GM19438 (cell line): Measurements from ENCODE around the gene NCEH1.
"Not testable (repeated sequence)": the region's sequence is repeated elsewhere in the genome, so short reads cannot be mapped to it uniquely, and the experiment has no call there.

Source experiments
- ATAC-seq: cut with Tn5 transposase; IDR thresholded peaks from one replicate; pipeline ENCODE4 v1.9.1; 2021; ENCODE audit warnings: low read depth; ENCODE audit not compliant: unreplicated experiment

Gene NCEH1

DNA sequence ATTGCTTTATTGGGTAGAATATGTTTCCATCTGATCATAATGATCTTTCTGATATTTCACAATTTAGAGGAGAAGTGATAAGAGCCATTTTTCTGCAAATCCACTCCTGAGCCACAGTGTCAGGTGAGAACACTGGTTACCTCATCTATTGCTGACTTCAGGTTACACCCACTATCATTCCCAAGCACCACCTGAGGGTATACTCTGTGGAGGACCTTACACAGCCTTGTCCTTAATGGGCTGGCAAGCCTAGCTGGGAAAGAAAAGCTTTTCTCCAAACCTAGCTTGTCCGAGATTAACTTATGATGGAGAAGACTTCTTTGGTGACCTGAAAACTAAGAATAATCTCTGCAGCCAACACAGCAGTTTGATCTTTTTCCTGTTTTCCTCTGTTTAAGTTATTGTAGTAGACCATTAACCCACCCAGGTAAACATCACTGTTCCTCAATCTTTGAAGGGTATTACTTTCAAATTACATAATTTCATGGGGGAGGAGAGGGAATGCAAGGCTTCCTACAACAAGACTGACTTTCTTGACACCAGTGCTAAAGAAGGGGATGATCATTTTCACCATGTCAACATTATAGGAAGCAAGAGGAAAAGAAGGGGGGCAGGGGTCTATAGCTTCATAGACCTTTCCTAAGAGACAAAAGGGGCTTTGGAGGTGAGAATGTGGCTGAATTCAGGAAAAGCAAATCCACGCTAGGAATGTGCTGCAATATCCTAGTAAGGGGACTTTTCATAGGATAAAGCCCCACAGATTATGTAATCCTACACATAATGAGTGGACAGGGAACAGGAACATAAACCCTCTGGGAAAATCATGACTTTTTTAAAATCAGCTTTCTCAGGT, 1.7 kb downstream of the NCEH1 start:
- ATAC-seq: no peak

DNA sequence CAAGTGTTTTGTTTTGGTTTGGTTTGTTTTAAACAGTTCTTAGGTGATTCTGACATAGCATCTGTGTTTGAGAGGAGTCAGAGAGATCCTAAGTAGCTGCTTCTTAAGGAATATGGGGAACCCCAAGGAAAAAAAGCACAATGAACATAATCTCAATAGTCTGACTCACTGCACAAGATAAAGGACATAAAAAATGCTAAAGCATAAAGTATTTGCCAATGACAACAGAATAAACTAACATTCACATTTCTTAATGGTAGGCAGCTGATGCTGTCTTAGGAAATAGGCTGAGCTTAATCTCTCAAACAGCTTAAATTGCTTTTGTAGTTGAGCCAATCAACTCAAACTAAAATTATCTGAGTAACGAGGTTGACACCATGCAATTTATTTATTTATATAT, 2.9 kb downstream of the NCEH1 start:
- no peak for ATAC-seq

DNA sequence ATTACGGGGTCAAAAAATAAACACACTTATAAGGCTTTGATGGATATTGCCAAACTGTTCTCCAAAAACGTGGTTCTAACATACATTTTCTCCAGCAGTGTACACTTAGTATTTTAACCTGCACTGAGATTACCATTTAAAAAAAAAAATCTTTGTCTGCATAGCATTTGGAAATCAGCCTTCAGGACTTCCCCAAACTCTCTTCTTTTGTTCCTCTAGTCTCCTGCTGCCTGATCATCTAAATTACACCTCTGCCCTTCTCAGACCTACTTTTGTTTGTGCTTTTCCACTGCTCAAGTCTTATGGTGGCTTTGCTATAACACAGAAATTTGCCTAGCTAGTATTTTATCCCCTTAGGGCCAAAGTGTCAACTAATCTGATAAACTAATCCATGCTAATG, 3.8 kb downstream of the NCEH1 start:
- ATAC-seq: no peak

DNA sequence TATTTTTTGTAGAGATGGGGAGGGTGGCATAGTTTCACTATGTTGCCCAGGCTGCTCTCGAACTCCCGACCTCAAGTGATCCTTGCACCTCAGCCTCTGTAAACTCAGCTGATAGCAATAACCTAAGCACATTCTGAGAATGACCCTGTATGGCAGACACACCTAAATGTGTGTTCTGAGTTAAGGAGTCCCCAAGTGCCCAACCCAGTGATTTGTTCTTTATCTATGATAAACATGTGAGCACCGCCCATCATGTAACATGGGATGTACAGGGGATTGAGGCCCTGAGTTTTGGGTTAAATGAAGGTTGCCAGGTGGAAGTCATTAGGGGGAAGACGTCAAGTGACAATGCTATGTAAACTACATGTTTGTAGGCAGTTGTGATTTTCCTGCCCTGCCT, 5.7 kb downstream of the NCEH1 start:
- ATAC-seq: no peak

DNA sequence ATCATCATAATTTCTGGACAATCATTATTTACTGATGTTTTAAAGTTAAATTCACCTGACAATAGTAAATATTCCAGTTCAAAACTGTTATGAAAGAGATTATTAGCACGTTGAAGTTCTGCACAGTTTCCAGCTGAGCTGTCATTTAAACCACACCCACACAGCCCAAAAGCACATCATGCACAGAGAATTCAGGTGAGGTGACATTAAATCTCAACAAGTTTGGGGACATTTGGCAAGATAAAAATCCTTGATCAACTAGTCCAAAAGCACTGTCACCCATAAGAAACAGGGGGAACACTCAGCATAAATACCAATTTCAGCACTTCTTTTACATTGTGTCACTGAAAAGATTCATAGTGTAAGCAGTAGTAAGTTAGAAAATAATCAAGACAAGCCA, 6.9 kb downstream of the NCEH1 start:
- no peak for ATAC-seq

DNA sequence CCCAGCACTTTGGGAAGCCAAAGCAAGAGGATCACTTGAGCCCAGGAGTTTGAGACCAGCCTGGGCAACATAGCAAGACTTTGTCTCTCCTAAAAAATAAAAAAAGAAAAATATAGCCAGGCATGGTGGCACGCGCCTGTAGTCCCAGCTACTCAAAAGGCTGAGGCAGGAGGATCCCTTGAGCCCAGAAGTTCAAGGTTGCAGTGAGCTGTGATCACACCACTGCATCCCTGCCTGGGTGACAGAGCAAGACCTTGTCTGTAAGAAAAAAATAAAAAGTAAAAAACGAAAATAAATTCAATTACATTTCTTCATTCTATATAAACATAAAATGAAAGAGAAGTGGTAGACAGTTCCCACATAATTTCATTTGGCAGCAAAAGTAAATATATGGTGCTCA, 8.1 kb downstream of the NCEH1 start:
- not testable (repeated sequence) for ATAC-seq

DNA sequence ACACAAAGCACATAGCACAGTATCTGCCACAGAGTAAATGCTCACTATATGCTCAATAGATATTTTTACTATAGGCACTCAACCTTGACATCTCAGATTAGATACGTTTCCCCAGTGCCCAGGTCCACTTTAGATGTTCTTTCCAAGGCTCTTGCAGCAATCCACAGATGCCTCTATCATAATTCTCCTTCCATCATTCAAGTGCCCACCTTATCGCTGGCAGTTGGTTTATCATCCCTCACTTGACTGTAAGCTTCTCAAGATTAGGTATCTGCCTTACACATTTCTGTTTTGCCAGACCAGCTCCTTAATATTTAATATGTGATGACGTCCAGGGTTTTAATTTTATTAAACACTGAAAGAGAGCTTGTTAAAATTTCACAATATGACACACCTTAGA, 8.6 kb downstream of the NCEH1 start:
- ATAC-seq: no peak

DNA sequence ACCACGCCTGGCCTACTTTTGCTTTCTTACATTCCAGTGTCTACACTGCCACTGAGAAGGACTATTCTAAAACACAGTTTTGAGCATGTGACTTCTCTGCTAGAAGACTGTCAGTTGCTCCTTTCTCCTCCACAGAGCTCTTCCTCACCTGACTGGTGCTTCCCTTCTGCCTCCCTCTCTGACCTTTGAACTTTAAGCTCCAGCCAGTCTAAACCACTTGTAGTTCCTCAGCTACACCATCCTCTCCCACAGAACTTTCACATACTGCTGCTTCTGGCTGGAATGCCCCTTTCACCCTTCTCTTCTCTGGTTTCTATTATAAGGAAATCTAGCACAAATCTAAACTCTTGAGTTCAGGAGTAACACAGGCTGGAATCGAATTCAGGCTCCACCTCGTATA, 9.1 kb downstream of the NCEH1 start:
- ATAC-seq: no peak

DNA sequence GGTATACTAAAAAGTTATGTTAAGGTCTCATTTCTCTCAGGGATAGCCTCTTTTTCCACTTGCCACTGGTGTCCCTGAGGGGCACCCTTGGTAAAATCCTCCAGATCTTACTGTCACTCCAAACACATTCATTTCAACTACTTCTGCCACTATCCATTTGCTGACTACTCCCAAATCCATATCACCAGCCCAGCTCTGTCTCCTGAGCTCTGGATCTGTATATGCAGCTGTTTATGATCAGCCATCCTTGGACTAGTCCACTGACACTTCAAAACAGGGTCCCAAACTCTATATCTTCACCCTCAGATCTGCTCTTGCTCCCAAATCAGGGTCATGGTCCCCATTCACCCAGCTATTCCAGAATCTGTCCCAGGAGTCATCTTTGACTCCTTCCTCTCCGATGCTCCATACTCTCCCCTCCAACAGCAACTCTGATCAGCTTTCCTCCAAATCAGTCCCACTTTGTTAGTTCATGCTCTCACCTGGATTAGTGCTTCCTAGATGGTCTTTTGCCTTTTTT, 9.9 kb downstream of the NCEH1 start:
- no peak for ATAC-seq

DNA sequence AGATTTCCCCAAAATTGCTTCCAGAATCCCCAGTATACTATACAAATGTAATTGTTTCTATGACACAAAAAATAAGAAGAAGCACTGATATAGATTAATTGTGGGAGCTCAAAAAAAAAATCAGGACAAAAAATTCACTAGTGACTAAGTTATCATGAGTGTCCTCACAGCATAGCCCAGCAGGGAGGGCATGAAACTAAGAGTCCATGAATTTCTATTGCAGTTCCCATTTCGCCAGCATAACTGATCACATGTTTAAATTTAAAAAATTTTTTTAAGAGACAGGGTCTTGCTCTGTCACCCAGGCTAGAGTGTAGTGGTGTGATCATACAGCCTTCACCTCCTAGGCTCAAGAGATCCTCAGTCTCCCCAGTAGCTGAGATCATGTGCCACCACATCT, 10.6 kb downstream of the NCEH1 start:
- ATAC-seq: no peak

DNA sequence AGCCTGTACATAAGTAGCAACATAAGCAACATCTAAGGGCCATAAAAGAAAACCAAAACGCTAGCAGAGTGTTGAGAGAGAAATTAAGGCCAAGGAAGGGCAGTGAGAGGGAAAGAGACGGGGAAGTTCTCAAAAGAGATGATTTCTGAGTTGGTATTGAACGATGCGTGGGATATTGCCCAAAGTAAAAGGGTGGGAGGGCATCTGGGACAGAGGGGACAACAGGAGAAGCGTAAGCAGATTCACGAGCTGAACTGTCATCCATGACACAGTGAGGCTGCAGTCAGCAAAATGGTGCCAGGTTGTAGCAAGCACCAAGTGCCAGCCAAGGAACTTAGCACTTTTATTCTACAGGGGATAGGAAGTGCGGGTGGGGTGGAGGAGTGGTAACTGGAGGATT, 11.8 kb downstream of the NCEH1 start:
- ATAC-seq: no peak

DNA sequence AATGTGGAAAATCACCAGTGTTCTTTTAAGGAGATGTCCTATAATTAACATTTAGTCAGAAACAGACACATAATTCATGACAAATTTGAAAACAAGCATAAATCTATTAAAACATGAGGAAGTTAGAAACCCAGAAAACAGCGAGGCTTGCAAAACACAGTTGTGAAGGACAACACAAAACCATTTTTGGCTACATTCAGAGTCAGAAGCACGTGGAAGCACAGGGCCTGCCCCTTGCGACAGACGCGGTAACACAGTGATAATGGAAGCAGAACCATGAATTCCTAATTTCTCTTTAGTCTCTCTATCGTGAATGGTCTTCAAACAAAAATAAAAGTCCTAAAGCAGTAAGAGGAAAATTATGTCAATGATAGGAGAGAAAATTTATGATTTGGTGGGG, 12.2 kb downstream of the NCEH1 start:
- no peak for ATAC-seq

DNA sequence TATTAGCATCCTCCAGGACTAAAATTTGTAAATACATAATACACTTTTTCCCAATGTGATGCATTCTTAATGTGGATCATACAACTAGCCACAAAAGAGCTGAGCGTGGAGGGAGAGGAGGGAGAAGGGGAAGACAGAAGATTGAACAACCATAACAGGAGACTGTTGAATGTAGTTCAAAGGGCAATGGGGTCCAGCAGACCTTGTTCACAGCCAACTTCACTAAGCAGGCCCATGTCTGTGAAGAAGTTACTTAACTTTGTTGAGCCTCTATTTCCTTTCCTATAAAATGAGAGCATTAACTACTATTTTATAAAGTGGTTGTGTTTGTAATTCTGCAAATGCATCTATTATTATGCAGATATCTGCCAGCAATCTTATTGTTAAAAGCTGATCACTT, 13.3 kb downstream of the NCEH1 start:
- ATAC-seq: no peak

DNA sequence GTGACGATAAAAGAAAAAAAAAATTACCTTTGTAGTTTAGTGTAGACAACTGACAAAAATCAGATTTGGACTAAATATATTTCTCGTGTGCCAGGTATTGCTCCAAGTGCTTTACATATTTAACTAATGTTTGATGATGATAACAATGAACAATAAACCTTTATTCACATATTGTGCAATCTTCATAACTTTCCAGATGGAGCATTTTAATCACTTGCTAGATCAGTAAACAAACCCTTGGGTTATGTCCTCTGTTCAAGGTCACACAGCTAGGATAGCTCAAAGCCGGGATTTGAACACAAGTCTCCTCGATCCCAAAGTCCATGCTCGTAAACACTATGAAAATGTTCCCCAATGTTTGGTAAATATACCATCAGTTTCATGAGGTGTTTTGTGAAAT, 14.5 kb downstream of the NCEH1 start:
- no peak for ATAC-seq

DNA sequence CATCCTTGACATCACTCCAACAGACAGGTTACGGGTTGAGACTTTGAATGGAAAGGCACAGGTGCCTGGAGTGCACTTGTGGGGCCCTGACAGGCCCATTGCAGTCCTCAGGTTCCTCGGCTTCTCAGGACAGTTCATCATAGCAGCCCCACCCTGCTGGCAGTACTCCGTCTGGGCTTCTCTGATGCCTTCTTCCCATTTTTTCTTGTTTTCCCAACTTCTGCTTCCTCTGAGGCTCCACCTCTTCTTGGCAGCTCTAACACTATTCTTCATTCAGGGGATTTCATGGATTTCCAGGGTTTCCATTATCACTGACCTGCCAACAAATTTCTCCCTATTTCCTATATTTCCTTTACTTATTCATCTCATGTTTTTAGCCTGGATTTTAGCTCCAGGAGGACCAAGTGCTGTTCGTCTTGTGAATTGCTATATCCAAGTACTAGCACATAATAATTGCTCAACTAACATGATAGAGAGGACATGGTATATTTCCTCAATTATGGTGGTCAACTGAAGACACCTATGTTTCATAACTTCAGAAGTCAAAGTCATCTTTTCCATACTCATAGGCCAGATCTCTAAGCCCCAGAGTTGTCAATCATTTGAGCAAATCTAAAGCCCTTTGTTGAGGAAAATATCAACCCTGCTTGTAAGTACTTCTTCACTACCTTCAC, 16.2 kb downstream of the NCEH1 start:
- ATAC-seq: no peak

DNA sequence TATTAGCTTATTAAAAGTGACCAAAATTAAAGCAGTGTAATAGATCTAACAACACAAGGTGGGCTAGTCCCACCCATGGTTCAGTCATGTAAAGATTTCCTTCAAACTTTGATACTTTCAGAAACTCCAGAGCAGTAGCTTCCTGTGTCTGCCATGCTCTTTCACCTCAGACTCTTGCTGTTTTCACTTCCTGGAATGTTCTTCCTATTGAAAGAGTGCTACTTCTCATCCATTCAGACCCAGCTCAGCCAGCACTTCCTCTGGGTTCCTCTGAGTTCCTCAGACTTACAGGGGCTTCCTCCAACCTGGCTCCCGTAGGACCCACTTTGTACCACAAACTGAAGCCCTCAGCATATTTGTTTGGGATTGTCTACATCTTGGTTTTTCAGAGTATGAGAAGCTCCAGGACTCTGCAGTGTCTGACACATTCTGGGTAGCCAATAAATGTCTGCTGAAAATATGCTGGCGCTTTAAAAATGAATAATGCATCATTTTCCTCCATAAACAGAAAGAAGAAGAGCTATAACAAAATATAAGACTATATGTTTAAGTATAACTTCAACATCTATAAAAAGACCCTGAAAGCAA, 18.0 kb downstream of the NCEH1 start:
- ATAC-seq: peak; percentile 91

DNA sequence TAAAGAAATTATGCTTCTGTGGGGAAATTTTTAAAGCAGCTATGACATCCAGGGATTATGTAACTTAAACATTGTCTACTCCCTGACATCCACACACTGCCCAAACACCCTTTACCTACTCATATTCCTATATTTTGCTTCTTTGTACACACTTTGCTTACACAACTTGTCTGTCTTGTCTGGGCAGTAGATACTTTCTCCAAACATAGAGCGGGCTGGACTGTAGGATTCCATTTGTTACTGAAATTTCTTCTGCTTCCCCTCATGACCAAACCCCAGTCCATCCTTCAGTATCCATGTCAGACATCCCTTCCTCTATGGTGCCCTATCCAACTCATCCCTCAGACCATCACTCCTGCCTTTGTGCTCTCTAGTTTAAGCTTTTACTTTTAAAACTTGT, 19.9 kb downstream of the NCEH1 start:
- no peak for ATAC-seq

DNA sequence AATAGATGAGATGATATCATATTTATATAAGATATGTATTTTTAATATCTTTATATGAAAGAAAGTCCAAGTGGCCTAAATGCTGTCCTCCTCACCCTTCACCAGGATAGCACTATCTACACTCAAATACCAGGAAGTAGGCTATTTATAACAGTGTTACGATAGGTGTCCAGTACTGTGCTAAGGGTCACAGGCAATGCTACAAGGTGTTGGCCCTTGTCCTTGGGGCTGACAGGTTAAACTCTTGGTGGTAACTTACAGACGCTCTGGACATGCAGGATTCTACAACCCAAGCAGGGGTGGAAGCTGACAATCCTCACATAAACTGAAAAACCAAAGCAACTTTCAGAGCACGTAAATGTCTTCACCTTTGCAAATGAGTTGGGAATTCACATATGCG, 22.3 kb downstream of the NCEH1 start:
- no peak for ATAC-seq

DNA sequence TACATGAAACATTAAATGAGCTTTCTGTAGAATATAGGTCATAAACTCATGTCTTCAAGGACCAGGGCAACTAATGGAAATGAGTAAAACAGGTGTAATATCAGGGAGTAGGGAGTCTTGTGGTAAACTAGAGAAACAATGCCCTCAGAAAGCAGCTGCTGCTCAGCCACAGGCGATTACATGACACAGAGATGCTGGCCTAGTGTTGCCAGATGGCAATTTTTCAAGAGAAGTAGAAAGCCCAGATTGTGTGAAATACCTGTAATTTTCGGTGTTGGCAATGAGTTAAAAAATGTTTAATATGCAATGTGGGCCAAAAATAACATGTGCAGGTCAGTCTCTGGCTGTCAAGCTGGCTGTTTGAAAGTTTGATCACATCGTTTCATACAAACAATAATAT, 23.4 kb downstream of the NCEH1 start:
- no peak for ATAC-seq

DNA sequence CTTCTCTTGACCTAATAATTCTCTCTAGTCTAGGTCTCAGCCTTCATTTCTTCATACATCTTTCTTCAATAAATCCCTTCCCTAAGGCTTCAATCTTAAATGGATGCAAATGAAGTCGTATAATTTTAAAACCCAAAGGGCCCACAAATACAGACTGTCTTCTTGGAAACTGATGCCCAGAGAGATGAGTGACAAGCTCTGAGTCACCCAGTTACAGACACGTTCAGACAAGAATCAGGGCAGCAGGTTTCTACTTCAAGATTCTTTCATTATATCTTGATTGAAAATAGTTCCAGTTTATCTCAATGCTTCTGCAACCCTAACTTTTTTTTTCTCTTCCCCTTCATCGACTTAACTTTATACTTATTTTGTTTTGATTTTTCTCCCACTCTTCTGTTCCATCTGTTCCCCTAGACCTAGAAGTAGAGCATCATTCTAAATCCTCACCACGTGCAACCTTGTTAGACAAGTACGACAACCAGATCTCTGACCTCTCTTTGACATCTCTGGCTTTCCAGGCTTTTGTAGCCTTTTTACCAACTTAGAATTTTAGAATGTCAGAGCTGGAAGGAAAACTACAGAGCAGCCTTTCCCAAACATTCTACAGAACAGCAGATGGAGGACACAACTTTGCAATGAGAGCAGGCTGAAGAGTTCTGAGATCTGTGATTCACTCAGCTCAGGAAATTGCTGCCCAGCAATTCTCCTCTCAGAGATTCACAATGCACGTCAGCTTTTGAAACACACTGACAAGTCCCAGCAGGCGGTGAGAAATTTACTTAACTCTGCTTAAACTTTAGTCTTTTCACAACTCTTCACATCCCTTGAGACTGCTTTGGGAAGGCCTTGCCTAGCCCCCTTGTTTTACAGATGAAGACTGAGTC, 25.3 kb downstream of the NCEH1 start:
- ATAC-seq: no peak

DNA sequence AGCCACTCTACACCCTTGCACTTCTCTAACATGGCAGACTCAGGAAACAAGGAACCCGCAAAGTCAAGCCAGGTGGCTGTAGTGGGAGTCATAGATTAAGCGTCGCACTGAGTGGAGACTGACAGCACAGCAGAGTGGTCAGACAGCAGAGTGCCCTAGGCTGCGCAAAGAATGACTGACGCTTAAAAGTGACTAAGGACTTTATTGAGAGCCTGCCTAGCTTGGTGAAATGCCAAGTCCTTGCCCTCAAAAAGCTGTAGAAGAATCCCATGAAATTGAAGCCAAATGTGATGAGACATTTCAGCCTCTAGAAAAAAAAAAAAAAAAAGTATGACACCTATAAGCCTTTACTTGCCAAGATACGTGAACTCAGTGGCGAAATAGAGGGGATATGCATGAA, 30.2 kb downstream of the NCEH1 start:
- no peak for ATAC-seq
